Articular chondrocyte of knee joint (primary cell): ENCODE results near the gene HACL1. TPM values are rescaled to one million over a fixed set of nuclear protein-coding genes. Genes with fewer than 3 reads are reported as not detected.

Source experiments
- total RNA-seq: library from RNA; depleted of rRNA; stranded (reverse); fragments of >200 nt; gene quantifications from 2 replicates; pipeline ENCODE4 v1.2.3, GENCODE V29; 2012

The HACL1 gene
- 29.9 and 31.2 TPM in 2 replicates for total RNA-seq

GRCh38 chr3:15601399-15602145, at the start of gene HACL1, which contains the start of gene BTD:
Gene HACL1 (minus strand): TSS chr3:15601569. CDS start chr3:15601463, 106 bp downstream.
Gene BTD (plus strand): TSS chr3:15601745. CDS start chr3:15635440, 33,695 bp downstream.

GRCh38 chr3:15521573-15521965, 79.8 kb downstream of the HACL1 start, which contains the start of gene COLQ:
Gene COLQ (minus strand): TSS chr3:15521706. CDS start chr3:15521625, 81 bp downstream.

Other genes starting within 250 kb of the HACL1 start
- gene METTL6, start 174.0 kb downstream of the HACL1 start, total RNA-seq = 31.9 and 35.1 TPM in 2 replicates
- 22.6 and 23.8 TPM in 2 replicates for gene EAF1, start 174.0 kb downstream of the HACL1 start, total RNA-seq
- 0.97 and 1.0 TPM in 2 replicates for gene COLQ, start 79.9 kb downstream of the HACL1 start, total RNA-seq
- 22.2 and 27.0 TPM in 2 replicates for gene BTD, start 176 bp upstream of the HACL1 start, total RNA-seq
- gene ANKRD28, start 196.4 kb upstream of the HACL1 start, total RNA-seq = 149 and 184 TPM in 2 replicates